BLaER1 treated with 17β-estradiol and CSF1 and Interleukin-3, amounts not matched to agents 10 nM and 100 nM (cell line): ENCODE results near the gene MGRN1.
A peak's percentile ranks its signal among the peaks of the same experiment; 100 is the strongest.

Experiments
- H3K27ac ChIP-seq, 11 experiments: shearing (Covaris generic); formaldehyde crosslinking; 2 replicates each; pipeline ENCODE4 v1.8.1; 2022
- H3K27me3 ChIP-seq, 11 experiments: shearing (Covaris generic); formaldehyde crosslinking; 2 replicates each; pipeline ENCODE4 v1.8.1; 2022
- H3K36me3 ChIP-seq, 11 experiments: shearing (Covaris generic); formaldehyde crosslinking; 2 replicates each; pipeline ENCODE4 v1.8.1; 2022
- H3K4me1 ChIP-seq, 10 experiments: shearing (Covaris generic); formaldehyde crosslinking; 2 replicates each; pipeline ENCODE4 v1.8.1; 2022
- H3K4me2 ChIP-seq, 11 experiments: shearing (Covaris generic); formaldehyde crosslinking; 2 replicates each; pipeline ENCODE4 v1.8.1; 2022
- H3K4me3 ChIP-seq, 10 experiments: shearing (Covaris generic); formaldehyde crosslinking; 2 replicates each; pipeline ENCODE4 v1.8.1; 2022
- H3K9ac ChIP-seq, 11 experiments: shearing (Covaris generic); formaldehyde crosslinking; 2 replicates each; pipeline ENCODE4 v1.8.1; 2022
- H3K9me3 ChIP-seq, 11 experiments: shearing (Covaris generic); formaldehyde crosslinking; replicated peaks in 1 of 11; 2 replicates each; pipeline ENCODE4 v1.8.1; 2022
- H4K20me1 ChIP-seq, 11 experiments: shearing (Covaris generic); formaldehyde crosslinking; 2 replicates each; pipeline ENCODE4 v1.8.1; 2022
- Cebpa-rat ChIP-seq, 11 experiments: shearing (Covaris generic); IDR thresholded peaks; 2 replicates each; pipeline ENCODE4 v1.8.1; 2022

MGRN1 gene

GRCh38 chr16:4674926-4675530, 50.4 kb downstream of the MGRN1 start:
- H3K27ac ChIP-seq: no peak overlapping the region; a peak in 2 of 22 replicates
- H3K36me3 ChIP-seq: peaks cover 70 to 98% (median 87%) of the 10 kb centered on the region in 11 experiments
- H3K4me3 ChIP-seq: no peak overlapping the region
- H3K9me3 ChIP-seq: no peaks in the 10 kb centered on the region
- peak overlapping the region in 10 of 11 experiments; percentile 46 to 89 (median 72); a peak in 15 of 22 replicates for H3K4me2 ChIP-seq
- peak overlapping the region in 6 of 11 experiments; percentile 17 to 63 (median 43); a peak in 7 of 22 replicates for H3K9ac ChIP-seq
- no peaks in the 10 kb centered on the region for H3K27me3 ChIP-seq
- TF ChIP-seq Cebpa-rat (IDR thresholded peaks at IDR 0.05): no peak
- H3K4me1 ChIP-seq: peaks cover 13 to 44% (median 32%) of the 10 kb centered on the region in 10 experiments
- H4K20me1 ChIP-seq: peaks cover 16 to 79% (median 40%) of the 10 kb centered on the region in 11 experiments; a peak in 20 of 22 replicates

- Histone ChIP-seq H3K36me3 (peaks cover 69 to 98% (median 87%) of the 10 kb centered on the region in 11 experiments), H3K27ac (peak overlapping the region in 9 of 11 experiments; percentile 40 to 62 (median 50); a peak in 17 of 22 replicates), H3K9me3 (no peaks in the 10 kb centered on the region), H3K4me1 (peaks cover 13 to 47% (median 32%) of the 10 kb centered on the region in 10 experiments), H3K4me2 (peak overlapping the region; percentile 26 to 89 (median 70); a peak in 21 of 22 replicates), H3K4me3 (no peak overlapping the region), H3K9ac (peak overlapping the region; percentile 38 to 63 (median 55); a peak in 17 of 22 replicates), H4K20me1 (peaks cover 16 to 81% (median 42%) of the 10 kb centered on the region in 11 experiments; a peak in 20 of 22 replicates), H3K27me3 (no peaks in the 10 kb centered on the region)
- TF ChIP-seq Cebpa-rat (IDR thresholded peaks at IDR 0.05): no peak
Observed at GRCh38 chr16:4675864-4676786, 51.5 kb downstream of the MGRN1 start.

GRCh38 chr16:4676831-4677230, 52.2 kb downstream of the MGRN1 start:
- H3K27me3 ChIP-seq: no peaks in the 10 kb centered on the region
- H3K9me3 ChIP-seq: no peaks in the 10 kb centered on the region
- peaks cover 16 to 82% (median 45%) of the 10 kb centered on the region in 11 experiments; a peak in 20 of 22 replicates for H4K20me1 ChIP-seq
- H3K36me3 ChIP-seq: peaks cover 69 to 98% (median 87%) of the 10 kb centered on the region in 11 experiments
- H3K27ac ChIP-seq: peak overlapping the region in 7 of 11 experiments; percentile 40 to 62 (median 51); a peak in 9 of 22 replicates
- no peak for TF ChIP-seq Cebpa-rat (IDR thresholded peaks at IDR 0.05)
- H3K9ac ChIP-seq: peak overlapping the region in 4 of 11 experiments; percentile 45 to 63 (median 59); a peak in 6 of 22 replicates
- peaks cover 13 to 55% (median 32%) of the 10 kb centered on the region in 10 experiments for H3K4me1 ChIP-seq
- H3K4me2 ChIP-seq: peak overlapping the region in 9 of 11 experiments; percentile 65 to 89 (median 74); a peak in 11 of 22 replicates
- H3K4me3 ChIP-seq: no peak overlapping the region

- H4K20me1 ChIP-seq: peaks cover 16 to 85% (median 51%) of the 10 kb centered on the region in 11 experiments; a peak in 20 of 22 replicates
- no peak for TF ChIP-seq Cebpa-rat (IDR thresholded peaks at IDR 0.05)
- peaks cover 71 to 98% (median 89%) of the 10 kb centered on the region in 11 experiments for H3K36me3 ChIP-seq
- H3K9me3 ChIP-seq: no peaks in the 10 kb centered on the region
- H3K4me1 ChIP-seq: peaks cover 13 to 60% (median 32%) of the 10 kb centered on the region in 10 experiments
- H3K9ac ChIP-seq: no peak overlapping the region
- no peaks in the 10 kb centered on the region for H3K27me3 ChIP-seq
- no peak overlapping the region for H3K27ac ChIP-seq
- H3K4me3 ChIP-seq: no peak overlapping the region
- H3K4me2 ChIP-seq: no peak overlapping the region
Observed at GRCh38 chr16:4677390-4677789, 52.8 kb downstream of the MGRN1 start.

DNA sequence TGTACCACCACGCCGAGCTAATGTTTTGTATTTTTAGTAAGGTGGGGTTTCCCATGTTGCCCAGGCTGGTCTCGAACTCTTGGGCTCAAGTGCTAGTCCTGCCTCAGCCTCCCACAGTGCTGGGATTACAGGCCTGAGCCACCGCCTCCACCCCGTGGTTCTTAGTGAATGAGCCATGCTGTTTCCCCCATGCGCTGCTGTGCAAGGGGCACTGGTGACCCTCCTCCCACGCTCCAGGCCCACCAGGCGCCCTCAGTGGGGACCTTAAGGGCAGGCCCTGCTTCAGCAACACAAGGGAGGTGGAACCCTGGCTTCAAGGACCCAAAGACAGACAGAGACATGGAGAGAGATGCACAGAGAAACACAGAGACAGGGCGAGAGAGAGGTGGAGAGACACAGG, 53.4 kb downstream of the MGRN1 start:
- Histone ChIP-seq H3K4me3 (no peak overlapping the region), H3K9ac (no peak overlapping the region), H3K27me3 (no peaks in the 10 kb centered on the region), H4K20me1 (peaks cover 16 to 88% (median 55%) of the 10 kb centered on the region in 11 experiments; a peak in 20 of 22 replicates), H3K4me2 (peak overlapping the region in 1 of 11 experiments; percentile 8; a peak in 2 of 22 replicates), H3K4me1 (peaks cover 13 to 66% (median 33%) of the 10 kb centered on the region in 10 experiments), H3K36me3 (peaks cover 73 to 98% (median 90%) of the 10 kb centered on the region in 11 experiments), H3K9me3 (no peaks in the 10 kb centered on the region), H3K27ac (peak overlapping the region in 1 of 11 experiments; percentile 1; a peak in 1 of 22 replicates)
- TF ChIP-seq Cebpa-rat (IDR thresholded peaks at IDR 0.05): no peak

GRCh38 chr16:4678596-4678995, 54.0 kb downstream of the MGRN1 start:
- Histone ChIP-seq H3K9ac (peak overlapping the region in 1 of 11 experiments; percentile 37; a peak in 3 of 22 replicates), H3K4me1 (peaks cover 13 to 68% (median 33%) of the 10 kb centered on the region in 10 experiments), H3K4me2 (peak overlapping the region in 1 of 11 experiments; percentile 3; a peak in 1 of 22 replicates), H3K36me3 (peaks cover 73 to 98% (median 90%) of the 10 kb centered on the region in 11 experiments), H3K27me3 (no peaks in the 10 kb centered on the region), H3K27ac (peak overlapping the region in 1 of 11 experiments; percentile 1; a peak in 4 of 22 replicates), H4K20me1 (peaks cover 16 to 88% (median 55%) of the 10 kb centered on the region in 11 experiments; a peak in 20 of 22 replicates), H3K9me3 (no peaks in the 10 kb centered on the region), H3K4me3 (no peak overlapping the region)
- no peak for TF ChIP-seq Cebpa-rat (IDR thresholded peaks at IDR 0.05)

- Histone ChIP-seq H3K9me3 (no peaks in the 10 kb centered on the region), H3K27ac (no peak overlapping the region), H4K20me1 (peaks cover 16 to 90% (median 55%) of the 10 kb centered on the region in 11 experiments; a peak in 20 of 22 replicates), H3K4me2 (no peak overlapping the region), H3K27me3 (no peaks in the 10 kb centered on the region), H3K9ac (peak overlapping the region in 1 of 11 experiments; percentile 37; a peak in 1 of 22 replicates), H3K36me3 (peaks cover 71 to 98% (median 90%) of the 10 kb centered on the region in 11 experiments), H3K4me3 (no peak overlapping the region), H3K4me1 (peaks cover 13 to 62% (median 36%) of the 10 kb centered on the region in 10 experiments)
- no peak for TF ChIP-seq Cebpa-rat (IDR thresholded peaks at IDR 0.05)
Observed at GRCh38 chr16:4679156-4679849, 54.7 kb downstream of the MGRN1 start.
